Measurements from ENCODE around the gene SMYD2. TPM values are rescaled to one million over a fixed set of nuclear protein-coding genes. Genes with fewer than 3 reads are reported as not detected.
A peak's percentile ranks its signal among the peaks of the same experiment; 100 is the strongest.

The SMYD2 gene
- total RNA-seq, 1 experiment from 2014 or later = 53.3 TPM

DNA sequence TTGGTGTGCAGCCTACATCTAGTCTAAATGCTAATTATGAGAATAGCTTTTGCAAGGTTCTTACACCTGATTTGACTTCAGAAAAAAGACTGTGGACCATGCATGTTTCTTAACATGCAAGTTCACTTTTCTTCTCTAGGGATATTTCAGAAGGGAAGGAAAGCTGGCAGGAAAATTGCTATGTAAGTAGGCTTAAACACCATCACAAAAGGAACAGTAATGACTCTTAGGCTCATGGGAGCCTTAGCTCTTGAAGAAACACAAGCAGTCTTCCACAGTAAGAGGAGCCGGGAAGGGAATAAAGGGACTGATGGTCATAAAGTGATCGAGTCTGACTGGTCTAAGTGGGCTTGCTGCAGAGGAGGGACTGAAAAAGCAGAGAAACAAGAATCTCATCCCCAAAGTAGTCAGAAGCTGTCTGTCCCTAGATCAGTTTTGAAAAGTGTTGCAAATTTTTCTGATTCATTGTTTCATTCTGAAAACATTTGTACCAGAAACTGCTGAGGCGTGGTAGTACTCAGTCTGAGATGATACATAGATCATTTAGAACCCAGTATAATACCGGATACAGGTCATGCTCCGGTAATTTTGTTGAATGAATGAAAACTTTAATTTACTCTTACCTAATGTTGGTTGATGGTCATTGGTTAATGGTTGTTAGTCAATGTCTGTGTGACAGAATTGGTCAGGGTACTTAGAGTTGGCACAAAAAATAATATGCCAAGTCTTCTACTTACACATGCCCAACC is 40.9 kb downstream of the SMYD2 start:
- in situ Hi-C loops (cut with HindIII; ENCODE audit: low sequenced_read_pairs) = no loop called here
- no peak for DNase-seq (ENCODE audit: low spot score)

DNA sequence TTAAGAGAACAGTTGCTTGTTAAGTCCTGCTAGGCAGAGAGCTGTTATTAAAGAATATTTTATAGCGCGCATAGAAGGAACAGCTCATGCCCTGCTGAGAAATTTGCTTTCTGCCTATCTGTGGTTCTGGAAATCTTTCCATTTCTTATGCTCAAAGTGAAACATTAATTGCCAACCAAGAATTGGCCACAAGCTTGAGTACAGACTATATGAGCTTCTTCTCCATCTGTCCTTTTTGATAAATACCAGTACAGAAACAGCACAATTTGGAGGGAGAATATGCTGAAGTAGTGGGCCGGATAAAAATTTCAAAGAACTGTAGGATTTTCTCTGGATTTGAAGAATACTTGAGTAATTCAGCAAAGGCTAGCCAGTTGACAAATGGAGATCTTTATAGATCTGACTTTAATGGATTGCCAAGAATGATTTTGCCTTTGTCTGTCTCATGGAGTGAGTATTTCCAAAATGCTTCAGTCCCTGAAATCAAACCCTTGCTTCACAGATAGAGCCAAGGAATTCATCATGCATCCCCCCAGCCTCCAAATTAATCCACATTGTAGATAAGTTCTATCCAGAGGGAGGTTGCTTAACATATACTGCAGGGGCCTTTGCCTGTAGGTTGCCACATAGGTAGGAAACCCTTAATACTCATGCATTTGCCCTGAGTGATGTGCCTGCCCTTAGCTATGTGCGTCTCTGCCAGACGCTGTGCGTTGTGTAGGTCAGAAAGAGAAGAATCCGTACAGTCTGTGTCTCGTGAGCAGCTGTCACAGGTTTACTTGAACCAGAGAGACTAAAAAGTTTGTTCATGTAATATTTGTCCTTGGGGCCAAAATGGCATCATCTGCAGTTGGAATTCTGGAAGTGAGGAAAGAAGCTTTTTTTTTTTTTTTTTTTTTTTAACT is 44.2 kb downstream of the SMYD2 start:
- in situ Hi-C loops (cut with HindIII; ENCODE audit: low sequenced_read_pairs) = loop anchor here (25.0 kb wide), 2 partner anchors 262 to 1212 kb away; no protein-coding TSS in a partner anchor
- DNase-seq (ENCODE audit: low spot score) = no peak

DNA sequence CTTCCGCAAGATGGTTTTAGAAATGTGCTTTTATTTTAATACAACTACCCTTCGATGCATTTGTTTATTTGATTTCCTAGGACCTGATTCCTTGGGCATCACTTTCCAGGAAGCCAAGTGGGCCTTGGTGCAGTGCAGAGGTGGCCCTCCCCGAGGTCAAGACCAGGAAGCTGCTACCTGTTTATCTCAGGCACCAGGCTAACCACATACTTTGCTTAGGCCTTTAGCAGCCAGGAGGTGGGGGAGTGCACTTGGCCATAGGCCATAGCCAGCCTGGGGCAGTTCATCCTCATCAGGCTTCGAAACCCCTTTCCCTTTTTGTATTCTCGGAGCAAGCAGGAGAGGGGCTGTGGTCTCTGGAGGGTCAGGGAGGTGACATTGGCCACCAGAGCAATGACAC is 45.4 kb downstream of the SMYD2 start:
- in situ Hi-C loops (cut with HindIII; ENCODE audit: low sequenced_read_pairs) = loop anchor here (25.0 kb wide), 2 partner anchors 261 to 1211 kb away; no protein-coding TSS in a partner anchor
- DNase-seq (ENCODE audit: low spot score) = no peak

DNA sequence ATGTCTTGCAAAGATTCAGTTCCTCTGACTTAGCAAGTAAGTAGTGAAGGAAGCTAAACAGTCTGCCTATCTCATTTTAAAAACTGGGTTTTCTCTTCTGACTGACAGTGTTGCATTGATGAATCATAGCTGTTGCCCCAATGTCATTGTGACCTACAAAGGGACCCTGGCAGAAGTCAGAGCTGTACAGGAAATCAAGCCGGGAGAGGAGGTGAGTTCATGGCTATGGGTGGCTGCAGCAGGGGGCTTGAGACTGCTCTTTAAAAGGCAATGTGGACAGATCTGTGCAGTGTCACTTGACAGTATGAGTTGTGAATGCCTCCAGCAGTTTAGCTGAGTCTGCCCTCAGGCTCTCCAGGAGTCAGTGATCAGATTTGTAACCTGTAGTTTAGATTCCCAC is 46.6 kb downstream of the SMYD2 start:
- DNase-seq (ENCODE audit: low spot score) = no peak
- in situ Hi-C loops (cut with HindIII; ENCODE audit: low sequenced_read_pairs) = loop anchor here (25.0 kb wide), 2 partner anchors 260 to 1210 kb away; no protein-coding TSS in a partner anchor

DNA sequence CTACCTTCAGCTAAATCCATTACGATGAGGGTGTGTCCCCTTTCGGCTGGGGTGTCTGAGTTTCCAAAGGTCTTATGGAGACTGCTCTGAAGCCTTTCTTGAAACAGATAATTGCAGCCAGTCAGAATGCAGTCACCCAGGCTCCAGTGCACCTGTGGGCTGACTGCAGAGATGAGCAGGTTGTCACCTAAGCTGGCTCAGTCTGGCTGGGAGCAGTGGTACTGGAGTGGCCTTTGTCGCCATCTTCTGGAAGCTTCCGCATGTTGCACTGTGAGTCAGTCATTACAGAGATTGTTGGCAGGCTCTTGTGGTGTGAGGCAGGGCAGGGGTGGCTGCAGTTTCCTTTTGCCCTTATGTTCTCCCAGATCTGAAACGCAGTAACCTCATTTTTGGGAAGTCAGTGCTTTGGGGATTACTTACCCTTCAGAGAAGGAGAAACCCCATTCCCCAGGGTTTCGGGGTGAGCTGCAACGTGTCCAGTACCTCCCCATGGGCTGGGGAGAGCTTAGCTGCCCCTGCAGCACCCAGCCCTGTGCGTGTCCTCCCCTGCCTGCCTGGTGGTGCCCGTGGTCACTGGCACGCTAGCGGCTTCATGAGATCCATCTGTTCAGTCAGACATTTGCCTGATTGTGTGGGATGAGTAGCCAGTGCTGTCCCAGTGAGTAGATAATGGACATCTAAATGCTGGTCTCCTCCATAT is 48.0 kb downstream of the SMYD2 start:
- in situ Hi-C loops (cut with HindIII; ENCODE audit: low sequenced_read_pairs) = loop anchor here (25.0 kb wide), 2 partner anchors 258 to 1208 kb away; no protein-coding TSS in a partner anchor
- DNase-seq (ENCODE audit: low spot score) = peak; percentile 90

DNA sequence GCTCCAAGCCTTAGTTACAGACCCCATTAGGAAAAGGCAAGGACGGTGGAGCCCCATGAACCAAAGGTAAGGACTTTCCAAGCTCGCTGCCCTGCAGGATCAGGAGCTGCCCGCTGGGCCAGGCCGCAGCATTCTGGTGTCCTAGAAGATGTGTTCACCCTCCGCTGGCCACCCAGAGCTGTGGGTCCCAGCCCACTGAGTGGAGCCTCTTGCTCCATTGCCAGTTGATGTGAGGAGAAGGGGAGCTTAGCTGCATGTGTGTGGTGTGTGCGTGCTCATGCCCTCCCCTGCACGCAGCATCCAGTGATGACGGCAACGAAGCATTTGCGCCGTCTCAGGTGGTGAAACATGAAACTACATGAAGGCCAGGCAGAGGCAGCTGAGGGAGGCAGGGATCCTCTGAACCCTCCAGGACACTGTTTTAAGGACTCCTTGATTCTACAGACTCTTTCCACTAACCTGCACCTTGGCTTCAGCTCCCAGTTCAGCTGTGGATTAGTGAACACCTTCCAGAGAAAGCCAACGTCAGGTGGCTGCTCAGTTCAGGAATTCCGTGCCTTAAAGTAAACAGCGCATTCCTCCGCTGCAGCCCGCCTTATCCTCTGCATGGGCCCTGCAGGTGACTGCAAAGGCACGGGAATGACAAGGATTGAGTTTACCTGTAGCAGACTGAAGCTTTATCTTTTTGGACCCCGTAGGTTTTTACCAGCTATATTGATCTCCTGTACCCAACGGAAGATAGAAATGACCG is 48.7 kb downstream of the SMYD2 start:
- in situ Hi-C loops (cut with HindIII; ENCODE audit: low sequenced_read_pairs) = loop anchor here (25.0 kb wide), 2 partner anchors 258 to 1208 kb away; no protein-coding TSS in a partner anchor
- DNase-seq (ENCODE audit: low spot score) = no peak

DNA sequence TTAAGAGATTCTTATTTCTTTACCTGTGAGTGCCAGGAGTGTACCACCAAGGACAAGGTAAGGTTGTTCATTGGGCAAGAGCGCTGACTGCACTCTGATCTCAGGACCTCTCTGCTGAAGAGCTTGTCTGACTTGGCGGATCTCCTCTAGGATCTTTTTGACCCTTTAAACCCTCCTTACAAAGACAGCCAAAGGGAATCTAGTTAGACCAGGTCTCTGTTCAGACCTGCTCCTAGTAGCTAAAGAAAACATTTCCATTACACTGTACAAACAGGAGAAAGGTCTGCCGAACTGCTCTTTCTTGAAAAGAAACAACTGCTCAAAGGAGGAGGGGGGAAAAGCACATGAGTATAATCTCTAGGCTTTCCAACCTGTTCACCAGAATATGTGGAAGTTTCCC is 49.3 kb downstream of the SMYD2 start:
- no peak for DNase-seq (ENCODE audit: low spot score)
- in situ Hi-C loops (cut with HindIII; ENCODE audit: low sequenced_read_pairs) = loop anchor here (25.0 kb wide), 2 partner anchors 257 to 1207 kb away; no protein-coding TSS in a partner anchor

DNA sequence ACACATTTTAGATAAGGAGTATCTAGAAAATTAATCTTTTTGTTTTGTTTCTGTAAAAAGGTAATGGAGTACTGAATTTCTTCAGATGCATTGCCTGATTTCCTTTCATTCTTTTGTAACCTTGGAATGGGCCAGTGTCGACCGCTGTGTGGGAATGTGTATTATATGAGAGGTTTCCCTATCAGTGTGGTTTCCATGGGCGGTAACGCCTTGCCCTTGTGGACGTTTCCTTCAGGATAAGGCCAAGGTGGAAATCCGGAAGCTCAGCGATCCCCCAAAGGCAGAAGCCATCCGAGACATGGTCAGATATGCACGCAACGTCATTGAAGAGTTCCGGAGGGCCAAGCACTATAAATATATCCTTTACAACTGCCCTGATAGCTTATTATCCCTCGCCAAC is 49.8 kb downstream of the SMYD2 start:
- in situ Hi-C loops (cut with HindIII; ENCODE audit: low sequenced_read_pairs) = loop anchor here (25.0 kb wide), 2 partner anchors 257 to 1207 kb away; no protein-coding TSS in a partner anchor
- DNase-seq (ENCODE audit: low spot score) = no peak

DNA sequence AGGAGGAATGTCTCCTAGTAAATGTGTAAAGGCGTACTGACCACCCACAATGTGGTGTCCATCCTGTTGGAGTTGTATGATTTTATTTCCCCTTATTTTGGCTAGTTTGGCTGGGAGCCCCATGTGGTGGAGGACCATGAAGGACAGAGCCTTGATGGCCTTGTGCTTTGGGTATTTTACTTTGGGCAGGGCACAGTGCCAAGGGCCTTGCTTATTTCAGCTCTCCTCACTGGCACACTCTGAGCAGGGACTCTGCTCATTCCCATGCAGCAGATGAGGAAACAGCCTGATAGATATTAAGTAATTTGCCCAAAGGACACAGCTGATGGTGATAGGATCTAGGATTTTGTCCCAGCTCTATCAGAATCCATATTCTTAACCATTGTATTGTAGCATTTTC is 50.2 kb downstream of the SMYD2 start:
- in situ Hi-C loops (cut with HindIII; ENCODE audit: low sequenced_read_pairs) = loop anchor here (25.0 kb wide), 2 partner anchors 256 to 1206 kb away; no protein-coding TSS in a partner anchor
- DNase-seq (ENCODE audit: low spot score) = no peak

DNA sequence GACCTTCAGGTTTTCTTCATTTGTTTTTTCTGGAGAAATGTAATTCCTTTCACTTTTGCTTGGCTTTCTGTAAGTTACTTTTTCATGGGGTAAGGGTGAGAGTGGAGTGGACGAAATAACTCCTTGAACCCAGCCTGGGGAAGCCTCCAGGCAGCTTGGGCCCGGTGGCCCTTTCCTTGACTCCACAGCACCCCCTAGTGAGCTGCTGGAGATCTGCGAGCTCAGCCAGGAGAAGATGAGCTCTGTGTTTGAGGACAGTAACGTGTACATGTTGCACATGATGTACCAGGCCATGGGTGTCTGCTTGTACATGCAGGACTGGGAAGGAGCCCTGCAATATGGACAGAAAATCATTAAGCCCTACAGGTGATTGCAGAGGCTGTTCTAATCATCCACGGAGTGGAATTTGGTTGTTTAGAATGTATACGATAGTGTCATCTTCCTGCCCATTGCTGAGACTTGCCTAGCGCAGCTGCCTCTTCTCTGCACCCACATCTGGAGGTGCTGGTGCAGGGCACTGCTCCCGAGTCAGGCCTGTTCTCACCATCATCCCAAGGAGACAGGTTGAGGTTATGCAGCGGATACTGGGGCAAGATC is 51.0 kb downstream of the SMYD2 start:
- in situ Hi-C loops (cut with HindIII; ENCODE audit: low sequenced_read_pairs) = loop anchor here (25.0 kb wide), 2 partner anchors 255 to 1205 kb away; no protein-coding TSS in a partner anchor
- peak; percentile 20 for DNase-seq (ENCODE audit: low spot score)

DNA sequence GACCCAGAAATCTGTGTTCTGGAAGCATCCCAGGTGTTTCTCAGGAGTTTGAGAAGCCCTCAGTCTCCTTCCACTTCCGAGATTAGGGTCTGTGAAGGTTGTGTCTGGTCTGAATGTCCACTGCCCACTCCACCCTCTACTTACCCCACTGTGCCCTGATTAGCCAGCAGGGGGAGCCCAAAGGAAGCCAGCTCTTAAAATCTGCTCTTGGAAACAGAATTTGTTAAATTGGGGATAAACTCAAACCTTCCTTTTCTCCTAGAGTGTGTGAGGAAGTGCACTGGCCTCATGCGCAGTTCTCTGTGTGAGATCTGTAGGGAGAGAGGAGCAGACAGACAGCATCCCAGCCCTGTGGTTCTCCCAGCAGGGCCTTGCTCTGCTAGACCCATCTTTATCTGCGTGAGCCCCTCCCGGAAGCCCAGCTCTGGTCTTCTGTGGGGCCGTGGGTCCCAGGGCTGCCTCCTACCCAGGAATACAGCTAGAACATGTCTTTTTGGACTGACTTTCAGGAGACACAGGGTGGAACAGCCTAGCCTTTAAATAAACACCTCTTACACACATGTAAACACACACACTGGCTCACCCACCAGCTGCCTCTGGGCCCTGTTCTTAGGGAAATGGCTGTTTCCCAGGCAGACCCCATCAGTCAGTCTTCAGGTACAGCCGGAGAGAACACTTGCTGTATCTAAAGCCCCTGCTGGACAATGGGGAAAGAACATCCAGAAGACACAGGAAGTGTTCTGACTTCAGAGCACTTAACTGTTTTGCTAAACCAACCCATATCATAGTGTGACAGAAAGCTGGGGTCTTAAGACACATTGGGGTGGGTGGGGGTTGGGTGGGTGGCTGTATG is 52.2 kb downstream of the SMYD2 start:
- DNase-seq (ENCODE audit: low spot score) = peak; percentile 24
- in situ Hi-C loops (cut with HindIII; ENCODE audit: low sequenced_read_pairs) = loop anchor here (25.0 kb wide), 2 partner anchors 254 to 1204 kb away; no protein-coding TSS in a partner anchor

DNA sequence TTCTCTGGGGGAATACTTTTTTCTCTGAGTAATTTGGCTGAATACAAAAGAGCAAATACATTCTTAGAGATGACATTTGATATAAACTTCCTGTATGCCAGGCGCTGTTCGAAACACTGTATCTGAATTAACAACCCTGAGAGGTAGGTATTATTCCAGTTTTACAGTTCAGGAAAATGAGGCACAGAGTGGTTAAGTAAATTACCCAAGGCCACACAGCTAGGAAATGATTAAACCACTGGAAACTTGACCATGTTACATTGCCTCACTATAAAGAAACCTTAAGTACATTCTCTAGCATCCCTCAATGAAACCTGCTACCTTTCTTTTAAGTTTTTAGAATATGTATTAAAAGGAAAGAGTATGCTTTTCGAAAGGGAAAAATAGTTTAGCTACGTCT is 54.6 kb downstream of the SMYD2 start:
- in situ Hi-C loops (cut with HindIII; ENCODE audit: low sequenced_read_pairs) = loop anchor here (25.0 kb wide), 2 partner anchors 252 to 1202 kb away; no protein-coding TSS in a partner anchor

DNA sequence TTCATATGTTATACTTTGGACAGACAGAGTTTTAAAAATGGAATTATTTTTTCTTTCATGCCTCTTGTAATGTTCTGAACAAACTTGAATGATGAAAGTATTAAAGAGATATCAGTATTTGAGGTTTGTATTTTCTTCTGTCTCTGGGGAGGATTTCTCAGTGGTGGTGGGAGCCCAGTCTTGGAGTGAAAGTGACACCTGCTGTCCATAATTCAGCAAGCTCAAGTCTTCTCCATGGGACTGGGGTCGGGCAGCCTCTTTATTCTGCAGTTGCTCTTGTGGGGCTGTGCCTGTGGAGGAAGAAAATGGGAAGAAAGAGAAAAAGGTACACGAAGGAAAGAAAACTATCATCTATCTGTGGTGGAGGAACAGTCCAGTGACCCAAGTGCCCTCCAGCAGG is 56.1 kb downstream of the SMYD2 start:
- in situ Hi-C loops (cut with HindIII; ENCODE audit: low sequenced_read_pairs) = loop anchor here (25.0 kb wide), 2 partner anchors 250 to 1200 kb away; no protein-coding TSS in a partner anchor
- DNase-seq (ENCODE audit: low spot score) = no peak

More for the DNA sequence above, 54.6 kb downstream of the SMYD2 start:
- no peak for DNase-seq (ENCODE audit: low spot score)

DNA sequence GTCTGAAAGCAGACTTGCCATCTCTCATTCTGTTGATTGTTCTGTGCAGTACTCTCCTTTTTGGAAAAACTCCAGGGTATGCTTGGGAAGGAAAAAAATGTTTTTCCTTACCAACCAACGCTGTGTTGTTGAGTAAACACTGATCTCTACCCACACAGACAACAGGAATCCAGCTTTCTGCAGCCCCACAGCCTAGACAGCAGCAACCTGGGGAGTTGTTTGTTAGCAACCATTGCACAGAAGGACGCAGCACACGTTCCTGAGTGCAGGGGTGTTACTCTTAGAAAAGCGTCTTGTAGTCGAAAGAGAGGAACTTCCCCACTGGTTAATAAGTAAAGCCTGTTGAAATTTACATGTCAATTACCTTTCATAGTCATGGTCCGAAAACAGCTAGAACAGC is 56.6 kb downstream of the SMYD2 start:
- DNase-seq (ENCODE audit: low spot score) = no peak
- in situ Hi-C loops (cut with HindIII; ENCODE audit: low sequenced_read_pairs) = loop anchor here (25.0 kb wide), 2 partner anchors 250 to 1200 kb away; no protein-coding TSS in a partner anchor

DNA sequence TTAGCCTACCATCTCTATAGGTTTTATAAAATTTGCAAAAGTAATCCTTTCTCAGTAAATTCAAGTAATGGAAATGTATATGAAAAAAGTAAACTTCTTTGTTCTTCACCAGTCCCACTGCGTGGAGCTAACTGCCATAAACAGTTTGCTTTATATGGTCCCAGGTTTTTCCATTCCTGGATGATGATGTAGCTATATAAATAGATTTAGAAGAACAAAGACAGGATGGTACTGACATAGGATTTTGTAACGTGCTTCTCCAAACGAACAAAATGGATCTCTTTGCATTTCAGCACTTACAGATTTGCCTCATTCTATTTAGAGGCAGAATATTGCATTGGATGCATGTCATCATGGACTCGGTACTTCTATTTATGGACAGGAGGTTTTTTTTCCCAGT is 57.3 kb downstream of the SMYD2 start:
- DNase-seq (ENCODE audit: low spot score) = no peak
- in situ Hi-C loops (cut with HindIII; ENCODE audit: low sequenced_read_pairs) = loop anchor here (25.0 kb wide), 2 partner anchors 249 to 1199 kb away; no protein-coding TSS in a partner anchor

DNA sequence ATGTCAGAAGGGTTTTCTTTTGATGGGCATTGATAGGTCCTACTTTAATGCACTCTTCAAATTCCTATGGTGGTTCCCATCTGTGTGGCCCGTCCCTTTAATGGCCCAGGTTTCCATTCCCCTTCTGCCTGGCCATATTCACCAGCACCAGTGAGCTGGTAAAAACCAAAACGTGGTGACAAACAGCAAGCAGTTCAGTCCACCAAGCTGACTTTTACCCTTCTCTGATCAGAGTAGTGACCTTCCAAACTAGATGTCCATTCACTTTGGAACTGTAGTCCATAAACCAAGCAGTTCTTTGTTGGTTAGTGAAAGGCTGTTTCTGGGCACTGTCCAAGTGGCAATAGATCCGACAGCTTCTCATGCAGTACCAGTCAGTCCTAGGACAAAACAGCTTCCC is 60.5 kb downstream of the SMYD2 start:
- in situ Hi-C loops (cut with HindIII; ENCODE audit: low sequenced_read_pairs) = loop anchor here (25.0 kb wide), 2 partner anchors 246 to 1196 kb away; no protein-coding TSS in a partner anchor

DNA sequence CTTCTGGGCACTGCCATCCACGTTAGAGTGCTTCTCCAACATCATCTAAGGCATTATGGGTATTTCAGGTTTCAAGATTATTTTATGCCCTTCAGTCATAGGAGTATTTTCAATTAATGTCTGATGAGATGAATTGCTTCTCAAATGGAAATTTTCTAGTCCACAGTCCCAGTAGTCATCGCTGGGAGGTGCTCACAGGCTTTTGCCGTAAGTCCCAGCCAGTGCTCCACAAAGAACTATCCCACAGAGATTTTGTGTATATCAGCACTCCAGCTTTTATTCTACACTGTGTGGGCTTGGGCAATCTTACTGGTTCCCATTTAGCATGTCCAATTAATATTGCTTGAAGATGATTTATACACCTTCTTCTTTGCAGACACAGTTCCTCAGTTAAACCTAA is 61.0 kb downstream of the SMYD2 start:
- in situ Hi-C loops (cut with HindIII; ENCODE audit: low sequenced_read_pairs) = loop anchor here (25.0 kb wide), 2 partner anchors 245 to 1195 kb away; no protein-coding TSS in a partner anchor
- no peak for DNase-seq (ENCODE audit: low spot score)

More for the DNA sequence above, 60.5 kb downstream of the SMYD2 start:
- DNase-seq (ENCODE audit: low spot score) = no peak

Data from G401 (cell line).